HK-2 (cell line): ENCODE results near the gene AGBL3.
A peak's percentile ranks its signal among the peaks of the same experiment; 100 is the strongest.

Source experiments
- DNase-seq: peaks from one replicate; pipeline ENCODE4 v3.0.0-alpha.2; 2018; ENCODE audit not compliant: unreplicated experiment

Gene AGBL3

GRCh38 chr7:134986363-134987251, at the start of gene AGBL3:
Gene AGBL3 (plus strand): TSS chr7:134986508. CDS start chr7:134987934, 1,426 bp downstream.
- DNase-seq = peak; percentile 98

- DNase-seq = no peak
These were observed 49.3 kb upstream of the AGBL3 start for GRCh38 chr7:134936893-134937510.

- DNase-seq = no peak
These were observed 48.2 kb upstream of the AGBL3 start for GRCh38 chr7:134938141-134938540.

- no peak for DNase-seq
These were observed 47.2 kb upstream of the AGBL3 start for GRCh38 chr7:134939136-134939535.

- DNase-seq = no peak
These were observed 45.6 kb upstream of the AGBL3 start for GRCh38 chr7:134940729-134941128.

- DNase-seq = peak; percentile 48
These were observed 45.0 kb upstream of the AGBL3 start for GRCh38 chr7:134941185-134941900.

- no peak for DNase-seq
These were observed 44.4 kb upstream of the AGBL3 start for GRCh38 chr7:134941952-134942351.

- DNase-seq = no peak
These were observed 43.4 kb upstream of the AGBL3 start for GRCh38 chr7:134942690-134943466.

GRCh38 chr7:134943785-134944400, 42.4 kb upstream of the AGBL3 start:
- no peak for DNase-seq

- DNase-seq = no peak
These were observed 40.6 kb upstream of the AGBL3 start for GRCh38 chr7:134945691-134946090.

GRCh38 chr7:134946260-134946659, 40.0 kb upstream of the AGBL3 start:
- DNase-seq = no peak

GRCh38 chr7:134947329-134947728, 39.0 kb upstream of the AGBL3 start:
- DNase-seq = no peak

- no peak for DNase-seq
These were observed 38.5 kb upstream of the AGBL3 start for GRCh38 chr7:134947831-134948230.

GRCh38 chr7:134948246-134948645, 38.1 kb upstream of the AGBL3 start:
- no peak for DNase-seq

- no peak for DNase-seq
These were observed 37.6 kb upstream of the AGBL3 start for GRCh38 chr7:134948736-134949135.

- DNase-seq = no peak
These were observed 37.1 kb upstream of the AGBL3 start for GRCh38 chr7:134949171-134949570.

- DNase-seq = no peak
These were observed 31.9 kb upstream of the AGBL3 start for GRCh38 chr7:134954197-134955082.

- DNase-seq = no peak
These were observed 29.3 kb upstream of the AGBL3 start for GRCh38 chr7:134957005-134957404.

- DNase-seq = no peak
These were observed 26.5 kb upstream of the AGBL3 start for GRCh38 chr7:134959810-134960209.

- no peak for DNase-seq
These were observed 24.0 kb upstream of the AGBL3 start for GRCh38 chr7:134962270-134962780.
